ENCODE results near the gene TIAM1.

- TF ChIP-seq CTCF (IDR thresholded peaks at IDR 0.05; ENCODE audit: low read depth, low read length) (no peak), EZH2phosphoT487 (IDR thresholded peaks at IDR 0.05; ENCODE audit: low read depth) (no peak)
Observed at GRCh38 chr21:31279214-31279613, 64.8 kb downstream of the TIAM1 start.

Measured in OCI-LY3 (cell line).